GM12873 (cell line): ENCODE data around the gene ATP9A.

Experiments
- TF ChIP-seq, protein P1 (sequence below): IDR thresholded peaks from 2 replicates; pipeline ENCODE4 v1.5.1; 2012; ENCODE audit warnings: low read depth, mild to moderate bottlenecking, moderate library complexity, low read length, control low read depth; ENCODE audit not compliant: insufficient read depth; ENCODE audit errors: missing control alignments

The ATP9A gene

DNA sequence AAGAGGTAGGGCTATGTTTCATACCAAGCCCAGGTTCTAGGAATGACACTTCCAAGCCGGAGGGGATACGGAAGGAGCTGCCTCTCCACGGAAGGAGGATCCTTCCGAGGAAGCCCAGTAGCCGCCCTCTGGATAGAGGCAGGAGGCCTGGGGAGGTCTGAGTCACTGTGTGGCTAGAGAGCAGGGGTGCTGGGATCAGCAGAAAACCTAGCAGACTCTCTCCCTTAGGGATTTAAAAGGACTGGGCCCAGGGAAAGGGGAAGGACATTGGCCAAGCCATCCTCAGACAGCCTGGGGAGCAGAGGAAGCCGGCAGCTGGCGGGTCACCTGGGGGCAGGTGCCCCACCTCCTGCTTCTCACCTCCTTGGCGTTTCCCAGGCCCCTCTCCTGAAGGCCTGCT, 189.1 kb downstream of the ATP9A start:
- TF ChIP-seq, protein P1, sequence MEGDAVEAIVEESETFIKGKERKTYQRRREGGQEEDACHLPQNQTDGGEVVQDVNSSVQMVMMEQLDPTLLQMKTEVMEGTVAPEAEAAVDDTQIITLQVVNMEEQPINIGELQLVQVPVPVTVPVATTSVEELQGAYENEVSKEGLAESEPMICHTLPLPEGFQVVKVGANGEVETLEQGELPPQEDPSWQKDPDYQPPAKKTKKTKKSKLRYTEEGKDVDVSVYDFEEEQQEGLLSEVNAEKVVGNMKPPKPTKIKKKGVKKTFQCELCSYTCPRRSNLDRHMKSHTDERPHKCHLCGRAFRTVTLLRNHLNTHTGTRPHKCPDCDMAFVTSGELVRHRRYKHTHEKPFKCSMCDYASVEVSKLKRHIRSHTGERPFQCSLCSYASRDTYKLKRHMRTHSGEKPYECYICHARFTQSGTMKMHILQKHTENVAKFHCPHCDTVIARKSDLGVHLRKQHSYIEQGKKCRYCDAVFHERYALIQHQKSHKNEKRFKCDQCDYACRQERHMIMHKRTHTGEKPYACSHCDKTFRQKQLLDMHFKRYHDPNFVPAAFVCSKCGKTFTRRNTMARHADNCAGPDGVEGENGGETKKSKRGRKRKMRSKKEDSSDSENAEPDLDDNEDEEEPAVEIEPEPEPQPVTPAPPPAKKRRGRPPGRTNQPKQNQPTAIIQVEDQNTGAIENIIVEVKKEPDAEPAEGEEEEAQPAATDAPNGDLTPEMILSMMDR: no peak

DNA sequence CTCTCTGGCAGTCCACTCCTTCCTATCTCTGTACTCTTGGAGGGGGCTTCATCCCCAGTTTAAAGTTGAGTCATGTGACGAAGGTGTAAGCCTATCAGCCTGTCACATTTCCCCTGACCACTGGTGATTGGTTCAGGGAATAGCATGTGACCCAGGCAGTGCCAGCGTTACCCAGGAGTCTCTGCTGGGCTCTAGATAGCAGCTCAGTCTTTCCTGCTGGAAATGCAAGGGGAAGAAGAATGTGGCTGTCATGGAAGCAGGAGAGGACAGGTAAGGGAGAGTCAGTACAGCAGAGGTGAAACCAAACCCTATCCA, 190.1 kb downstream of the ATP9A start:
- TF ChIP-seq, protein P1: no peak

DNA sequence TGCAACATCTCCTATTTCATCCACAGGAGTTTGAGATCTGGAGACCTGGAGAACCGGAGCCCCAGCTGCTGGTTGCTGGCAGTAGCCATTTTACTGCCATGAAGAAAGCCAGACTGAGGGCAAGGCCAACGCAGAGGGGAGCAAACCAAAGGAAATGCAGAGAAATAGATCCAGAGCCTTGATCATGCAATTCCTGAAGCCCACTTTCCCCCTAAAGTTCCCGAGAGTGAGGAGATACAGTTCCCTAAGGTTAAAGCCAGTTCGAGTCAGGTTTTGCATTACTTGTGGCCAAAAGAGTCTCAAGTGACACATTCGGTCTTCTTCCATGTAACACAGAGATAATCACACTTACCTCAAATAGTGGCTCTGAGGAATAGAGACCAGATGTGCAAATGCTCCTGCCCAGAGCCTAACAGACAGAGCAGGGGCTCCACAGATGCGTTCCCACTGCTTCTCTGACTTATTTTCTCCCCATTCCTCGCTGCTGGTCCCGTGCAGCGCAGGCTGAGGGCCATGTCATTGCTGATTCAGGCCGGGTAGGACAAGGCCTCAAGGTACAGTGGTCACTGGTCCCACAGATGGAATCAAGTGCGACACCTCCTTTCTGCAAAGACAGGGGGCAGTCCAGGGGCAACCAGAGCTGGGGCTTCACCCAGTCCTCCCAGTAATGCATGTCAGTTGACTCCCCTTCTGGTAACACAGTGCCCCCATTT, 190.6 kb downstream of the ATP9A start:
- TF ChIP-seq, protein P1: no peak

DNA sequence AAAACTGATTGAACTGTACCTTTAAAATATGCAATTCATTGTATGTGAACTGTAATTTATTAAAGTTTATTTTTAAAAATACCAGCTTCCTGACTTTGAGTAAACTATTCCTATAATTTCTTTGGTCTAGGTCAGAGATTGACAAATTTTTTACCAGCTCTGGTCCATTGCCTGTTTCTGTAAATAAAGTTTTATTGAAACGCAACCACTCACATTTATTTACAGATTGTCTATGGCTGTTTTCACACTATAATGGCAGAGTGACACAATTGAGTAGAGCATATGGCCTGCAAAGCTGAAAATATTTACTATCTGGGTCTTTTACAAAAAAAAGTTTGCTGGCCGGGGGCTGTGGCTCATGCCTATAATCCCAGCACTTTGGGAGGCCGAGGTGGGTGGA, 192.7 kb downstream of the ATP9A start:
- TF ChIP-seq, protein P1: no peak

DNA sequence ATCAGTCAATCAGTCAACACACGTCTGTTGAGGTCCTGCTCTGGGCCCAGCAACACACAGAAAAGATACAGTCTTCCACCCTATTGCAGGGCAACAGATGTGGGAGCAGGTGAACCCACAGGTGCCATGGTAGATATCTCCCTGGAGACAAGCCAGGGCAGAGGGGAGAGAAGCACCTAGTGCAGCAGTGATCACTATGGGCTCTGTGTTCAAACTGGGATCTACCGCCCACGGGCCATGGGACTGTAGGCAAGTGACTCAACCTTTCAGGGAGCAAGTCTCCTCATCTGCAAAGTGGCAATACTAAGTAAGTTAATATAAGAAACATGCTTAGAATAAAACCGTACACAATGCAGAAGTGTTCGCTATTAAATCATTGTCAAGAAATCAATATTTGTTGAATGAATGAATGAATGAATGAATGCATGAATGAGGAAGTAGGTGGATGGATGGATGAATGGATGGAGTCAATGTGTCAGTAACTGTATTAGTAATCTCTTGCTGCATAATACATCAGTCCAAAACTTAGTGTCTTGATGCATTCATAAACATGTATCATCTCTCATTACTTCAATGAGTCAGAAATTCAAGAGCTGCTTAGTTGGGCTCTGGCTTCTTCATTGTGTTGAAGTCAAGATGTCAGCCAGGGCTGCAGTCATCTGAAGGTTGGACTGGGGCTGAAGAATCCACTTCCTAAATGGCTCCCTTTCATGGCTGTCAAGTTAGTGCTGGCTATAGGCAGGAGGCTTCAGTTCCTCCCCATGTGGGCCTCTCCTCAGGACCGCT, 193.7 kb downstream of the ATP9A start:
- TF ChIP-seq, protein P1: no peak

DNA sequence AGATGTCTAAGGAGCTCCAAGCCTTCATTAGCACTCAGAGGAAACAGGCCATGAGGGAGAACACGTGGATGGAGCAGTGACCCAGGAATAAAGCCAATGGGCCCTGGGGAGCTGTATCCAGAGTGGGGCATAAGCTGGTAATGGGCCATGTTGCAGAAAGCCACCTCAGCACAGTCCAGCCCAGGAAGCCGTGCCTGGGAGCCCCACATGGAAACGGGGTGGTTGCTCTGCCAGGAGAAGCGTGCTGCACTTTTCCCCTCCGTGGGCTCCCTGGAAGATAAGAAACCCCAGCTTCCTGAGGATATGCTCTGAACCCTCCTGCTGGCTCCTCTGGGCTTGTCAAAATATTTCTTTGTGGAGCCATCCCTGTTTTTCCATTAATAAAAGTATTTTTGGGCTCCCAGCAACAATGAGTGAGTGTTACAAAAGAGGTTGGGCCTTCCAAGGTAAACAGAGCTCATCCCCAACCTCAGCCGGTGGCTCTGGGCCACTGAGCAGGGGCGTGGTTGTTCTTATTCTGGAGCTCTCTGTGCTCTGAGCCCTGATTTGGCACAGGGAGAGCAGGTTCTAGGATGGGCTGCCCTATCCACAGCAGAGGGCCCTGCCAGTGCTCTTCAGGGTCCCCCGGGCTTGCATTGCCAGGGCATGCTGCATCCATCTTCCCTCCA, 194.5 kb downstream of the ATP9A start:
- TF ChIP-seq, protein P1: no peak

DNA sequence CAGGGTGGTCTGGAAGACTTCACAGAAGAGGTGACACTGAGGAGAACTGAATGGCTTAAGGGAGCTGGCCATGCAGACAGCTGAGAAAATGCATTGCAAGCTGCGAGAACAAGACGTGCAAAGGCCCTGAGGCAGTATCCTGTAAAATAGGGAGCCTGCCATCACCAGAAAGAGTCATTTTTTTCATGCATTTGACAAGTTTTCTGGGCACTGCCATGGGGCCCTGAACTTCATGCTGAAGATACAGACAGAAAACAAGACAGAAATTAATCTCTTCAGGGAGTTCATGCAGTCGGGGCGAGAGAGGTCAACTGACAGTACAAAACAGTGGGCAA, 196.8 kb downstream of the ATP9A start:
- TF ChIP-seq, protein P1: no peak
